Mucosa of descending colon (tissue), 3 donors: ENCODE data around the gene CPTP. TPM values are rescaled to one million over a fixed set of nuclear protein-coding genes. Genes with fewer than 3 reads are reported as not detected.

Experiments
- ATAC-seq: fragments of 200-7000 bp; cut with Tn5 transposase; one replicate; pipeline ENCODE4 v1.9.1; 2020; ENCODE audit warnings: mild to moderate bottlenecking, moderate library complexity
- DNase-seq, 3 donors: peaks; one replicate each; pipeline ENCODE4 v3.0.0-alpha.2; 2020
- H3K36me3 ChIP-seq: fragments of 200-600 bp; one replicate; pipeline ENCODE4 v1.8.0; 2021; ENCODE audit warnings: low read depth, mild to moderate bottlenecking
- H3K4me1 ChIP-seq: fragments of 200-600 bp; one replicate; pipeline ENCODE4 v1.8.0; 2021; ENCODE audit warnings: low read depth, mild to moderate bottlenecking
- H3K4me3 ChIP-seq: fragments of 200-600 bp; one replicate; pipeline ENCODE4 v1.8.0; 2021; ENCODE audit warnings: mild to moderate bottlenecking
- H3K9me3 ChIP-seq: fragments of 200-600 bp; one replicate; pipeline ENCODE4 v1.8.0; 2021; ENCODE audit warnings: mild to moderate bottlenecking
- CTCF ChIP-seq: fragments of 200-600 bp; IDR thresholded peaks from one replicate; pipeline ENCODE4 v1.8.0; 2022; ENCODE audit warnings: antibody characterized with exemption, mild to moderate bottlenecking
- intact Hi-C, 2 donors: fragments of 100-400 bp; cut with DNase I in 1 of 2; cut with micrococcal nuclease in 1 of 2; formaldehyde crosslinking; loops; one replicate each; pipeline versions ENCODE4 v1.11.0 to v1.11.1; 2022; cut with DNase I, micrococcal nuclease
- total RNA-seq, 3 donors: library from RNA; stranded (reverse); fragmentation: NEBNext Ultra II Directional in 2 of 3; extraction: Animal tissue kit (Norgen Biotek cat#: 25700) in 2 of 3; gene quantifications; one replicate each; pipeline versions ENCODE4 v1.2.1 to v1.2.4, GENCODE V29; 2021 to 2023
- donor health status: DM: no; HTN: no; CAD: no; lungs with moderate emphysema.
- donor health status: DM: no; HTN: no; CAD: no.
- donor health status: DM: no; HTN: yes; CAD: no.

Gene CPTP
- total RNA-seq, 3 donors from 2014 or later = 41.2 to 77.9 (median 55.5) TPM

GRCh38 chr1:1344655-1345361 lies 20.2 kb downstream of the CPTP start:
- no peak for TF ChIP-seq CTCF
- Histone ChIP-seq H3K4me1 (peaks cover 29% of the 10 kb centered on the region), H3K9me3 (no peaks in the 10 kb centered on the region), H3K36me3 (no peaks in the 10 kb centered on the region), H3K4me3 (no peak overlapping the region)
- intact Hi-C loops = no loop called here
- ATAC-seq = peak; percentile 57
- DNase-seq = no peak

GRCh38 chr1:1345384-1345783 lies 20.8 kb downstream of the CPTP start:
- no peak overlapping the region for H3K4me3 ChIP-seq
- no peak for TF ChIP-seq CTCF
- DNase-seq (no peak), ATAC-seq (no peak)
- peaks cover 29% of the 10 kb centered on the region for H3K4me1 ChIP-seq
- H3K36me3 ChIP-seq = no peaks in the 10 kb centered on the region
- H3K9me3 ChIP-seq = no peaks in the 10 kb centered on the region
- intact Hi-C loops = no loop called here

GRCh38 chr1:1345860-1346500 lies 21.4 kb downstream of the CPTP start:
- TF ChIP-seq CTCF = no peak
- Histone ChIP-seq H3K9me3 (no peaks in the 10 kb centered on the region), H3K4me3 (no peak overlapping the region), H3K4me1 (peaks cover 29% of the 10 kb centered on the region), H3K36me3 (no peaks in the 10 kb centered on the region)
- no peak for ATAC-seq
- DNase-seq = no peak
- intact Hi-C loops = no loop called here

GRCh38 chr1:1346501-1346890 lies 21.9 kb downstream of the CPTP start:
- no peak for TF ChIP-seq CTCF
- DNase-seq = no peak
- H3K9me3 ChIP-seq = no peaks in the 10 kb centered on the region
- H3K36me3 ChIP-seq = no peaks in the 10 kb centered on the region
- intact Hi-C loops = no loop called here
- no peak overlapping the region for H3K4me3 ChIP-seq
- peaks cover 29% of the 10 kb centered on the region for H3K4me1 ChIP-seq
- no peak for ATAC-seq

- Histone ChIP-seq H3K36me3 (no peaks in the 10 kb centered on the region), H3K4me3 (no peak overlapping the region), H3K9me3 (no peaks in the 10 kb centered on the region), H3K4me1 (peaks cover 29% of the 10 kb centered on the region)
- DNase-seq = no peak
- no peak for TF ChIP-seq CTCF
- no peak for ATAC-seq
- intact Hi-C loops = no loop called here
Observed at GRCh38 chr1:1347026-1347595, 22.5 kb downstream of the CPTP start.
